SU-DHL-6 (cell line): Measurements from ENCODE around the gene AK9.

Experiments
- CTCF ChIP-seq: fragments of 200-600 bp; sonication (generic); IDR thresholded peaks from one replicate; pipeline ENCODE4 v1.5.1; 2017; ENCODE audit warnings: antibody characterized with exemption, mild to moderate bottlenecking, low read length, moderate library complexity; ENCODE audit not compliant: insufficient read depth, poor library complexity, severe bottlenecking
- EZH2phosphoT487 ChIP-seq: fragments of 200-600 bp; sonication (generic), shearing (Covaris generic); conservative IDR thresholded peaks from 2 replicates; pipeline ENCODE4 v1.6.1; 2018; ENCODE audit warnings: mild to moderate bottlenecking, antibody characterized with exemption, low read length, moderate library complexity, mixed read lengths

GRCh38 chr6:109491207-109491938 lies 199.6 kb downstream of the AK9 start:
- TF ChIP-seq CTCF (no peak), EZH2phosphoT487 (no peak)
